K562 (cell line): Measurements from ENCODE around the gene FAM98C. TPM values are rescaled to one million over a fixed set of nuclear protein-coding genes. Genes with fewer than 3 reads are reported as not detected.

Experiments used
- ATAC-seq: fragments of 200-7000 bp; cut with Tn5 transposase; 3 replicates; pipeline ENCODE4 v1.9.1; 2020; ENCODE audit warnings: moderate library complexity
- BruUV-seq: library from RNA; stranded (reverse); fragments of 400-500 nt; replicated peaks from 2 replicates; lab custom pipeline; 2021; lab: Mats Ljungman, UMichigan
- CTCF ChIA-PET: fragments of 300-600 bp; formaldehyde crosslinking; extraction: SDS; loops from one replicate; lab custom pipeline; 2021; ENCODE audit warnings: low intra/inter-chr PET ratio; lab: Yijun Ruan, JAX
- POLR2A ChIA-PET: fragments of 300-600, 350-650 bp; sonication (Branson Sonifier 250); formaldehyde crosslinking; extraction: SDS; loops from one replicate; lab custom pipeline; 2021; ENCODE audit warnings: antibody characterized with exemption, inconsistent platforms; lab: Yijun Ruan, JAX
- DNase-seq, 4 experiments: peaks; one replicate each; pipeline versions ENCODE4 v3.0.0 to v3.0.0-alpha.2; 2011 to 2018; ENCODE audit warnings: low spot score in 3 of 4, mixed read lengths in 3 of 4; ENCODE audit errors: extremely low read depth in 1 of 4
- FAIRE-seq: peaks from 2 replicates; lab custom pipeline; 2011; peaks lifted over from hg19 to GRCh38; lab: Jason Lieb, UNC
- H2AFZ ChIP-seq: 2 replicates; pipeline ENCODE4 v1.6.0; 2011; ENCODE audit warnings: low read depth, low read length, control low read depth, inconsistent platforms
- H3K27ac ChIP-seq: fragments of 200-600 bp; 3 replicates; pipeline ENCODE4 v1.8.0; 2011; ENCODE audit warnings: low read depth, mild to moderate bottlenecking, control low read depth, inconsistent platforms, low read length, moderate library complexity, mixed read lengths; ENCODE audit errors: extremely low read depth
- H3K27me3 ChIP-seq, 2 experiments: fragments of 300-600 bp in 1 of 2; 2 replicates in 1 of 2; 3 replicates in 1 of 2; pipeline versions ENCODE4 v1.6.0 to v1.8.0; 2011; ENCODE audit warnings: inconsistent platforms in 2 of 2, low read length in 2 of 2, mild to moderate bottlenecking in 1 of 2, mixed read lengths in 1 of 2, moderate library complexity in 1 of 2; ENCODE audit not compliant: control insufficient read depth in 2 of 2, insufficient read depth in 2 of 2
- H3K36me3 ChIP-seq: fragments of 300-600 bp; 3 replicates; pipeline ENCODE4 v1.8.0; 2011; ENCODE audit warnings: mild to moderate bottlenecking, low read length, inconsistent platforms; ENCODE audit not compliant: control insufficient read depth, insufficient read depth
- H3K4me1 ChIP-seq, 2 experiments: fragments of 200-600 bp in 1 of 2; replicated peaks in 1 of 2; 2 replicates in 1 of 2; 3 replicates in 1 of 2; pipeline versions ENCODE4 v1.5.1 to v1.8.0; 2011; ENCODE audit warnings: inconsistent platforms in 2 of 2, low read length in 2 of 2, mild to moderate bottlenecking in 1 of 2, mixed read lengths in 1 of 2, moderate library complexity in 1 of 2; ENCODE audit not compliant: control insufficient read depth in 2 of 2, insufficient read depth in 2 of 2
- H3K4me2 ChIP-seq: 2 replicates; pipeline ENCODE4 v1.6.1; 2011; ENCODE audit warnings: low read length, control low read depth, inconsistent platforms, mixed read lengths; ENCODE audit not compliant: insufficient read depth
- H3K4me3 ChIP-seq: fragments of 200-600 bp; sonication (generic), shearing (Covaris generic); 2 replicates; pipeline ENCODE4 v1.5.1; 2016; ENCODE audit warnings: control low read depth, inconsistent platforms
- H3K79me2 ChIP-seq: fragments of 200-600 bp; 3 replicates; pipeline ENCODE4 v1.8.0; 2011; ENCODE audit warnings: low read length, inconsistent platforms; ENCODE audit not compliant: control insufficient read depth, insufficient read depth
- H3K9ac ChIP-seq, 2 experiments: 2 replicates each; pipeline versions ENCODE4 v1.6.0 to v1.6.1; 2011; ENCODE audit warnings: low read depth in 2 of 2, low read length in 2 of 2, control low read depth in 1 of 2, inconsistent platforms in 1 of 2, mild to moderate bottlenecking in 1 of 2, mixed read lengths in 1 of 2; ENCODE audit not compliant: insufficient read depth in 1 of 2
- H3K9me1 ChIP-seq: one replicate; pipeline ENCODE4 v1.6.0; 2011; ENCODE audit warnings: inconsistent platforms, mild to moderate bottlenecking, low read length, moderate library complexity; ENCODE audit not compliant: control insufficient read depth, insufficient read depth
- H3K9me3 ChIP-seq: replicated peaks from 2 replicates; pipeline ENCODE4 v1.5.1; 2011; ENCODE audit warnings: low read depth, low read length, inconsistent platforms; ENCODE audit not compliant: control insufficient read depth, insufficient read depth
- H4K20me1 ChIP-seq: replicated peaks from 2 replicates; pipeline ENCODE4 v1.6.1; 2011; ENCODE audit warnings: low read length, inconsistent platforms, mixed read lengths; ENCODE audit not compliant: control insufficient read depth, insufficient read depth
- DIDO1 ChIP-seq: fragments of 450-650 bp; IDR thresholded peaks from 2 replicates; pipeline ENCODE4 v1.6.1; 2016; ENCODE audit warnings: low read depth, missing biosample characterization, missing genetic modification characterization
- NR2C1 ChIP-seq, 2 experiments: fragments of 450-650 bp; IDR thresholded peaks; 2 replicates each; pipeline ENCODE4 v1.6.1; 2017; ENCODE audit warnings: mild to moderate bottlenecking in 2 of 2, antibody characterized with exemption in 1 of 2, inconsistent platforms in 1 of 2, missing compliant biosample characterization in 1 of 2, missing genetic modification characterization in 1 of 2
- NR2C2 ChIP-seq, 2 experiments: fragments of 200-800 bp in 1 of 2; sonication (Bioruptor generic) in 1 of 2; sonication (generic) in 1 of 2; formaldehyde crosslinking in 1 of 2; IDR thresholded peaks; 2 replicates each; pipeline versions ENCODE4 v1.6.1 to v1.8.0; 2016 to 2022; ENCODE audit warnings: mild to moderate bottlenecking in 1 of 2, missing compliant biosample characterization in 1 of 2, missing genetic modification characterization in 1 of 2, missing genetic modification reagents in 1 of 2
- WGBS: fragments of 100-300 bp; shearing (Covaris generic); methylation state at CpG from one replicate; pipeline ENCODE4 v1.1.6; 2016; ENCODE audit warnings: low coverage, mixed read lengths; ENCODE audit not compliant: insufficient coverage; ENCODE audit errors: missing lambda C conversion rate; 5-methylcytosine and 5-hydroxymethylcytosine counted together
- in situ Hi-C: fragments of 300-500 bp; cut with MboI; formaldehyde crosslinking; loops from 4 replicates; pipeline ENCODE4 v1.15.0; 2018; ENCODE audit warnings: inconsistent platforms, mixed read lengths
- intact Hi-C: fragments of 100-400 bp; cut with micrococcal nuclease; formaldehyde crosslinking; loops from 2 replicates; pipeline ENCODE4 v1.14.2; 2022
- polyA plus RNA-seq, 8 experiments: library from polyadenylated mRNA; depleted of rRNA in 4 of 8; stranded (reverse) in 5 of 8; unstranded in 3 of 8; fragments of >200 nt; fragmentation: Nextera tagmentation in 2 of 8; fragmentation: Illumina TruSeq in 1 of 8; extraction: Ambion mirVana in 2 of 8; extraction: Trizol in 1 of 8; gene quantifications; 2 replicates each; pipeline versions ENCODE4 v1.2.1 to v1.2.3, GENCODE V29; 2011 to 2014; ENCODE audit warnings: inconsistent platforms in 1 of 8, missing spikeins in 1 of 8
- total RNA-seq, 7 experiments: library from RNA; depleted of rRNA in 6 of 7; stranded (reverse); fragments of >200 nt in 6 of 7; fragmentation: Illumina TruSeq in 2 of 7; extraction: Trizol in 2 of 7; gene quantifications; 2 replicates each; pipeline versions ENCODE4 v1.2.1 to v1.2.3, GENCODE V29; 2011 to 2021; ENCODE audit warnings: low replicate concordance in 1 of 7
- TF ChIP-seq, protein P1 (sequence below): fragments of 450-650 bp; IDR thresholded peaks from 2 replicates; pipeline ENCODE4 v1.6.1; 2016; ENCODE audit warnings: low read depth, mild to moderate bottlenecking, moderate library complexity

Gene FAM98C
- total and polyA plus RNA-seq, 9 of the 15 experiments (the other 6 are each of a cell fraction or from before 2014, with no cell fraction given), result 1.7 to 43.8 (median 13.7) TPM

DNA sequence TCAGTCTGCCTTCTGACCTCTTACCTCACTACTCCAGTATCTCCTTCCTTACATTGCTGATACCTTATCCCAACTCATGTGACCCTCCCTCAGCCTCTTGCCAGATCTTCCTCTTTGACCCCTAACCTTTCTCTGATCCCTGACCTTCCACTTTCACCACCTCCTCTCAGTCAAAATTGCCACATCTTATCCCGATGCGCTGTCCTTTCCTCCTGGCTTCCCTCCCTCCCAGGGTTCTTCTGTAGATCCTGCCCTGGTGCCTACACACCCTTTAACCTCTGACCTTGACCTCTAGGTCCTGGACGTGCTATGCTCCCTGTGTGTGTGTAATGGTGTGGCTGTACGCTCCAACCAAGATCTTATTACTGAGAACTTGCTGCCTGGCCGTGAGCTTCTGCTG, 54.3 kb downstream of the FAM98C start:
- WGBS, result 39% methylated on average over 5 of the region's 5 CpGs
- Histone ChIP-seq H4K20me1 (no peaks in the 10 kb centered on the region), H3K27ac (no peak overlapping the region), H2AFZ (no peak overlapping the region), H3K9ac (no peak overlapping the region), H3K9me1 (no peaks in the 10 kb centered on the region), H3K4me3 (no peak overlapping the region), H3K27me3 (no peaks in the 10 kb centered on the region), H3K36me3 (peaks cover 47% of the 10 kb centered on the region; the same call in 1 of the 3 replicates), H3K4me2 (no peak overlapping the region), H3K9me3 (no peaks in the 10 kb centered on the region), H3K4me1 (peaks cover 5 to 16% of the 10 kb centered on the region in 2 experiments), H3K79me2 (no peaks in the 10 kb centered on the region)
- TF ChIP-seq DIDO1 (tag) (no peak), NR2C1 (IDR thresholded peaks at IDR 0.05) (peak; percentile 87), NR2C1 (tag; IDR thresholded peaks at IDR 0.05) (peak; percentile 93), NR2C2 (CRISPR knock-in tag; IDR thresholded peaks at IDR 0.05) (no peak; the same call in 1 of the 2 replicates), NR2C2 (tag; IDR thresholded peaks at IDR 0.05) (peak; percentile 71; the same call in 1 of the 2 replicates)
- TF ChIP-seq, protein P1, sequence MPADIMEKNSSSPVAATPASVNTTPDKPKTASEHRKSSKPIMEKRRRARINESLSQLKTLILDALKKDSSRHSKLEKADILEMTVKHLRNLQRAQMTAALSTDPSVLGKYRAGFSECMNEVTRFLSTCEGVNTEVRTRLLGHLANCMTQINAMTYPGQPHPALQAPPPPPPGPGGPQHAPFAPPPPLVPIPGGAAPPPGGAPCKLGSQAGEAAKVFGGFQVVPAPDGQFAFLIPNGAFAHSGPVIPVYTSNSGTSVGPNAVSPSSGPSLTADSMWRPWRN, result no peak
- ChIA-PET CTCF (no interaction called here), POLR2A (no interaction called here)
- in situ Hi-C loops (no loop called here), intact Hi-C loops (no loop called here)
- no peak for DNase-seq
- no peak for FAIRE-seq
- no peak for ATAC-seq
- no TSS peak for BruUV-seq
